Hepatocyte (in vitro differentiated cells): ENCODE data around the gene CTNNA2. TPM values are rescaled to one million over a fixed set of nuclear protein-coding genes. Genes with fewer than 3 reads are reported as not detected.

Experiments
- DNase-seq: peaks from one replicate; pipeline ENCODE4 v3.0.0-alpha.2; 2016; ENCODE audit warnings: low spot score
- H2AFZ ChIP-seq: fragments of 200-600 bp; sonication (generic); 2 replicates; pipeline ENCODE4 v1.6.0; 2016; ENCODE audit warnings: antibody characterized with exemption, mild to moderate bottlenecking
- H3K27ac ChIP-seq: fragments of 200-600 bp; sonication (generic); 2 replicates; pipeline ENCODE4 v1.5.1; 2016; ENCODE audit warnings: mild to moderate bottlenecking
- H3K27me3 ChIP-seq: fragments of 200-600 bp; sonication (generic); 2 replicates; pipeline ENCODE4 v1.6.1; 2016
- H3K36me3 ChIP-seq: fragments of 200-600 bp; sonication (generic); replicated peaks from 2 replicates; pipeline ENCODE4 v1.5.1; 2016; ENCODE audit warnings: low read depth; ENCODE audit not compliant: insufficient read depth
- H3K4me1 ChIP-seq: fragments of 200-600 bp; sonication (generic); 2 replicates; pipeline ENCODE4 v1.5.1; 2016; ENCODE audit warnings: mild to moderate bottlenecking, moderate library complexity; ENCODE audit not compliant: insufficient read depth
- H3K4me2 ChIP-seq: fragments of 200-600 bp; sonication (generic); 2 replicates; pipeline ENCODE4 v1.6.0; 2016
- H3K4me3 ChIP-seq: fragments of 200-600 bp; sonication (generic); 2 replicates; pipeline ENCODE4 v1.5.1; 2016; ENCODE audit warnings: mild to moderate bottlenecking
- H3K79me2 ChIP-seq: fragments of 200-600 bp; sonication (generic); 2 replicates; pipeline ENCODE4 v1.6.0; 2017; ENCODE audit warnings: mild to moderate bottlenecking
- H3K9me2 ChIP-seq: fragments of 200-600 bp; sonication (generic); replicated peaks from 2 replicates; pipeline ENCODE4 v1.6.0; 2017; ENCODE audit warnings: mild to moderate bottlenecking; ENCODE audit not compliant: insufficient read depth
- H3K9me3 ChIP-seq: fragments of 200-600 bp; sonication (generic); 2 replicates; pipeline ENCODE4 v1.5.1; 2016; ENCODE audit warnings: low read depth, mild to moderate bottlenecking
- H4K20me1 ChIP-seq: fragments of 200-600 bp; sonication (generic); 2 replicates; pipeline ENCODE4 v1.6.0; 2016; ENCODE audit warnings: mild to moderate bottlenecking; ENCODE audit not compliant: insufficient read depth, poor library complexity, severe bottlenecking
- EZH2 ChIP-seq: fragments of 200-600 bp; sonication (generic); IDR thresholded peaks from 2 replicates; pipeline ENCODE4 v1.6.1; 2016; ENCODE audit warnings: antibody characterized with exemption, mild to moderate bottlenecking, borderline replicate concordance
- EZH2phosphoT487 ChIP-seq: fragments of 200-600 bp; sonication (generic); IDR thresholded peaks from one replicate; pipeline ENCODE4 v1.6.1; 2018; ENCODE audit warnings: antibody characterized with exemption, mild to moderate bottlenecking, low read depth, moderate library complexity; ENCODE audit not compliant: unreplicated experiment, severe bottlenecking
- WGBS: methylation state at CpG from one replicate; pipeline ENCODE4 v1.1.6; 2016; ENCODE audit warnings: low lambda C conversion rate; ENCODE audit errors: missing lambda C conversion rate; 5-methylcytosine and 5-hydroxymethylcytosine counted together
- polyA plus RNA-seq: library from polyadenylated mRNA; unstranded; fragments of >200 nt; fragmentation: Nextera tagmentation; extraction: Ambion mirVana; gene quantifications from 2 replicates; pipeline ENCODE4 v1.2.1, GENCODE V29; 2016
- total RNA-seq: library from RNA; depleted of rRNA; stranded (reverse); fragments of >200 nt; gene quantifications from 2 replicates; pipeline ENCODE4 v1.2.3, GENCODE V29; 2014
- TF ChIP-seq, protein P1 (sequence below): fragments of 200-600 bp; sonication (generic); IDR thresholded peaks from 2 replicates; pipeline ENCODE4 v1.5.1; 2016; ENCODE audit warnings: antibody characterized with exemption, mild to moderate bottlenecking; ENCODE audit not compliant: poor library complexity

The CTNNA2 gene
- total and polyA plus RNA-seq, 2 experiments from 2014 or later, result 0.79 to 4.4 TPM

DNA sequence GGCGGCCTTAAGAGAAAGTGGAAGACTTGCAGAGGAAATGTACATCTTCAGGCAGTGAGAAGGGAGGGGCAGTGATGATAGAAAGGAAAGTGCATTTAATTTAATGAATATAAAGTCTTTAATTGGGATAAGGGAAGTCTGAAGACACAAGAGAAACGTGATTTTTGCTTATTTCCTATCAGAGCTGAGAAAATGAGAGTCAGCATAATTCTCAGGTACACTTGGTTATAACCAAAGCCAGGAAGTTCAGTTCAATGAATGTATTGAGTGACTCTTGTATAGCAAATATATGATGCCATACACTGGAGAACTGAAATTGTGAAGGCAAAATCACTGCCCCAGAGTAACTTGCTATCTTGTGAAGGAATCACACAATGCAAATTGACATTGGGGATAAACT lies 535.4 kb downstream of the CTNNA2 start:
- H4K20me1 ChIP-seq, result no peaks in the 10 kb centered on the region
- TF ChIP-seq EZH2 (no peak), EZH2phosphoT487 (no peak)
- TF ChIP-seq, protein P1, sequence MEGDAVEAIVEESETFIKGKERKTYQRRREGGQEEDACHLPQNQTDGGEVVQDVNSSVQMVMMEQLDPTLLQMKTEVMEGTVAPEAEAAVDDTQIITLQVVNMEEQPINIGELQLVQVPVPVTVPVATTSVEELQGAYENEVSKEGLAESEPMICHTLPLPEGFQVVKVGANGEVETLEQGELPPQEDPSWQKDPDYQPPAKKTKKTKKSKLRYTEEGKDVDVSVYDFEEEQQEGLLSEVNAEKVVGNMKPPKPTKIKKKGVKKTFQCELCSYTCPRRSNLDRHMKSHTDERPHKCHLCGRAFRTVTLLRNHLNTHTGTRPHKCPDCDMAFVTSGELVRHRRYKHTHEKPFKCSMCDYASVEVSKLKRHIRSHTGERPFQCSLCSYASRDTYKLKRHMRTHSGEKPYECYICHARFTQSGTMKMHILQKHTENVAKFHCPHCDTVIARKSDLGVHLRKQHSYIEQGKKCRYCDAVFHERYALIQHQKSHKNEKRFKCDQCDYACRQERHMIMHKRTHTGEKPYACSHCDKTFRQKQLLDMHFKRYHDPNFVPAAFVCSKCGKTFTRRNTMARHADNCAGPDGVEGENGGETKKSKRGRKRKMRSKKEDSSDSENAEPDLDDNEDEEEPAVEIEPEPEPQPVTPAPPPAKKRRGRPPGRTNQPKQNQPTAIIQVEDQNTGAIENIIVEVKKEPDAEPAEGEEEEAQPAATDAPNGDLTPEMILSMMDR, result no peak
- no peak overlapping the region for H3K4me2 ChIP-seq
- H3K4me1 ChIP-seq, result no peaks in the 10 kb centered on the region
- 89% methylated on average over 2 of the region's 2 CpGs for WGBS
- no peaks in the 10 kb centered on the region for H3K27me3 ChIP-seq
- H3K4me3 ChIP-seq, result no peak overlapping the region
- no peaks in the 10 kb centered on the region for H3K36me3 ChIP-seq
- H3K79me2 ChIP-seq, result no peaks in the 10 kb centered on the region
- H3K27ac ChIP-seq, result no peak overlapping the region
- no peak overlapping the region for H2AFZ ChIP-seq
- no peaks in the 10 kb centered on the region for H3K9me3 ChIP-seq
- H3K9me2 ChIP-seq, result no peaks in the 10 kb centered on the region
- DNase-seq, result no peak

DNA sequence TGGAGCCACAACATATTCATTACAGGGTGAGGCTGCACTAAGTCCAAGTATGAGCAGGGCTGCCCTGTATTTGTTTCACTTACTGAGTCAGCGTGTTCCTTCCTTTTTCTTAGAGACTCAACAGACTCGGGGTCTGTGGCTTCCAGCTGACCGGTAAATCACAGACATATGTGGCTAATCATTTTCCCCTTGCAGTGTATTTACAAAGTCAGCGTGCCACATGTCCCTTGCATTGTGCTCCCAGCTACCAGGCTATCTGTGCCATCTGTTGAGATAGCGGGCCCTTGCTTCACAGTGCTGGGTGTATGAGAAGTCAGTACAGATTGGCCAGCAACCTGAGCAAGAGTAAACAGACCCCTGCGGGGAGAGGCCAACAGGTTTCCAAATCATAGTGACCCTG lies 537.4 kb downstream of the CTNNA2 start:
- Histone ChIP-seq H3K27ac (no peak overlapping the region), H2AFZ (no peak overlapping the region), H3K9me3 (no peaks in the 10 kb centered on the region), H3K4me1 (peaks cover 7% of the 10 kb centered on the region), H3K27me3 (no peaks in the 10 kb centered on the region), H3K4me3 (no peak overlapping the region), H3K9me2 (no peaks in the 10 kb centered on the region), H3K4me2 (no peak overlapping the region), H4K20me1 (no peaks in the 10 kb centered on the region), H3K36me3 (no peaks in the 10 kb centered on the region), H3K79me2 (no peaks in the 10 kb centered on the region)
- no peak for DNase-seq
- WGBS, result 52% methylated on average over 6 of the region's 6 CpGs
- TF ChIP-seq EZH2phosphoT487 (no peak), EZH2 (no peak)
- TF ChIP-seq, protein P1, result no peak

DNA sequence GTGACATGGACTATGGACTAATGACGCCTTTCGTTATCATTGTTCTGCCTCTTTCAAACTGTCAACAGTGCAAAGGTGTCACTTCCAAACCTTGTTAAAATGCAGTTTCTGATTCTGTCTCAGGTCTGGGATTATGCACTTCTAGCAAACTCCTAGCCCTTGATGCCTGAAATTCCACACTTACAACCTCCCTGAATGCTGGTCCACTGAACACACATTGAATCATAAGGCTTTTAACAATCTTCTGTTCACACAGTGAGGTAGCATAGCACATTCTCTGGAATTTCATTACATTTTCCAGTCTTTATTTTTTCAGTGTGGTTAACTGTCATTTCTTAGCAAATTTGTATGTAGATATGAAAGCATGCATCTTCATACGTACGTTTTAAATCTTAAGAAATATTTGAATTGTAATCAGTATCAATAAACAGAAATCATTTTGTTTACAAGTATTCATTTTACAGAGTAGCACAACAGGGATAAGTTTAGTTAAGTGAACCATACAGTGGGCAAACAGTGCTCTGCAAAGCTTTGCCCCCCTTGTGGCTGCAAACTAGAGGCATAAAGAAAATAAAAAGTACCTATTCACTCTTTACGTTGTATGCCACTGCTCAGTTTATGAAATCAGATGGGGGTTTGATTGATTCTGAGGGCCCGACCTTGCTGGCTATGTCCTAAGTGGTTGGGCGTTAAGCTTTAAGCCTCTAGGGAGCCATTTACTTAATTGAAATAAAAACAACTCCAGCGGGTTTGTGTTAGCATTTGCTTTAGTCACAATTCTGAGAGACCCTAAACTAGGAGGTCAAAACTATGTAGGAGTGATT lies 540.9 kb downstream of the CTNNA2 start:
- Histone ChIP-seq H3K4me2 (no peak overlapping the region), H3K9me2 (no peaks in the 10 kb centered on the region), H4K20me1 (no peaks in the 10 kb centered on the region), H2AFZ (no peak overlapping the region), H3K4me1 (peaks cover 7% of the 10 kb centered on the region), H3K27ac (no peak overlapping the region), H3K79me2 (no peaks in the 10 kb centered on the region), H3K36me3 (no peaks in the 10 kb centered on the region), H3K9me3 (no peaks in the 10 kb centered on the region), H3K4me3 (no peak overlapping the region), H3K27me3 (no peaks in the 10 kb centered on the region)
- DNase-seq, result no peak
- WGBS, result 34% methylated on average over 8 of the region's 8 CpGs
- TF ChIP-seq EZH2 (no peak), EZH2phosphoT487 (no peak)
- TF ChIP-seq, protein P1, result no peak
